NCI-H1092 treated with DMSO at 0.1 percent for 48 hours (cell line): ENCODE results near the gene PCDHGA9.
"Not testable (repeated sequence)": the region's sequence is repeated elsewhere in the genome, so short reads cannot be mapped to it uniquely, and the experiment has no call there.

Source experiments
- DNase-seq: peaks from one replicate; lab custom pipeline; 2025; lab: John Stamatoyannopoulos, UW

Gene PCDHGA9

DNA sequence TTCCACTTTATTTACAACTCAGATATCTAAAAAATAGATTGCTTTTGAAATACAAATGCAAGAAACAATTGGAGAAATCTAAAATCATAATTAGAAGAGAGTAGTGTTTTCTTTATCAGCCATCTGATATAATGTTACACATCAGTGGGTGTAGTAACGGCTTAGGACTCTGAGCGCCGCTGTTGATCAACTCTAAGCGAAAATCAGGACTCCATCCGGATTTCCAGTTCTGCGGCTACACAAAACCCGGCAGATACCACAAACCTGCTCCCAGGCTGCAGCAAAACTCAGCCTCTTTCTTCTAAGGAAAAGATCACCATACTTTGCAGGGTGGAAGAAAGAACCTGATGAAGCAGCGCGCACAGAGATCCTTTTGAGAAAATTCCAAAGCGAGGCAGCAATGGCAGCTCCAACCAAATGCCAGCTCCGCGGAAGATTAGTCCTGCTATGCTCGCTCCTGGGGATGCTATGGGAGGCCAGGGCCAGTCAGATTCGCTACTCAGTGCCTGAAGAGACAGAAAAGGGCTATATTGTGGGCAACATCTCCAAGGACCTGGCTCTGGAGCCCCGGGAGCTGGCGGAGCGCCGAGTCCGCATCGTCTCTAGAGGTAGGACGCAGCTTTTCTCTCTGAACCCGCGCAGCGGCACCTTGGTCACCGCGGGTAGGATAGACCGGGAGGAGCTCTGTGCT is at the start of gene PCDHGA9:
PCDHGA9 (plus strand) TSS at position 226 of the 691 bp plus-strand sequence; CDS start at position 401, 175 bp downstream.
- DNase-seq, result no peak

DNA sequence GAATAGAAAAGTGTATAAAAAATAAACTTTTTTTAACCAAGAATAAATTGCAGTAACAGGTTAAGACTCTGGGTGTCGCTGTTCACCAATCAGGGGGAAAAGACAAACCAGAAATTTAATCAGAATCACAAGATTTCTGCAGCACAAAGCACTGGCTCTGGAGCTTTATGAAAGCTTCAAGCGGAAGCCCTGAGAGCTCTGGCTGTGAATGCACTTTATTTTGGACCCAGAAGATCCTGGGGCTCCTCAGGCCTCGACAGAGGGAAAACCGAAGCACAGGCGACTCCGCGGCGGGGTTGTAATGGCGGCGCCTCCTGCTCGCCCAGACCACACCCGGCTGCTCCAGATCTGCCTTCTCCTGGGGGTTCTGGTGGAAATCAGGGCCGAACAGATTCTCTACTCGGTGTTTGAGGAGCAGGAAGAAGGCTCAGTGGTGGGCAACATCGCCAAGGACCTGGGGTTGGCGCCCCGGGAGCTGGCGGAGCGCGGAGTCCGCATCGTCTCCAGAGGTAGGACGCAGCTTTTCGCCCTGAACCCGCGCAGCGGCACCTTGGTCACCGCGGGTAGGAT is 47.6 kb upstream of the PCDHGA9 start, which contains the start of gene PCDHGA4:
PCDHGA4 (plus strand) TSS at position 122 of the 570 bp plus-strand sequence; CDS start at position 209, 87 bp downstream.
- DNase-seq, result no peak

DNA sequence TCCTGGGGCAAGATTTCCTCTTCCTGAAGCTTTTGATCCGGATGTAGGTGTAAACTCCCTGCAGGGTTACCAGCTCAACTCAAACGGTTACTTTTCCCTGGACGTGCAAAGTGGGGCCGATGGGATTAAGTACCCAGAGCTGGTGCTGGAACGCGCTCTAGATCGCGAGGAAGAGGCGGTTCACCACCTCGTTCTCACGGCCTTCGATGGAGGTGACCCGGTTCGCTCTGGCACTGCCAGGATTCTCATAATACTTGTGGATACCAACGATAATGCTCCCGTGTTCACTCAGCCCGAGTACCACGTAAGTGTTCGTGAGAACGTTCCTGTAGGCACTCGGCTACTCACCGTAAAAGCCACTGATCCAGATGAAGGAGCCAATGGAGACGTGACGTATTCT is 46.9 kb upstream of the PCDHGA9 start:
- no peak for DNase-seq

DNA sequence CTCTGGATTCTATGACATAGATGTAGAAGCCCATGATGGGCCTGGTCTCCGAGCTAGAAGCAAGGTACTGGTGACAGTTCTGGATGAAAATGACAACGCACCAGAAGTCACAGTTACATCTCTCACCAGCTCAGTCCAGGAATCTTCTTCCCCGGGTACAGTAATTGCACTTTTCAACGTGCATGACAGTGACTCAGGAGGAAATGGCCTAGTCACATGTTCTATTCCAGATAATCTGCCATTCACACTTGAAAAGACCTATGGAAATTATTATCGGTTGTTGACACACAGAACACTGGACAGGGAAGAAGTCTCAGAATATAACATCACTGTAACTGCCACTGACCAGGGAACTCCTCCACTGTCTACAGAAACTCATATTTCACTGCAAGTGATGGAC is 46.4 kb upstream of the PCDHGA9 start:
- no peak for DNase-seq

DNA sequence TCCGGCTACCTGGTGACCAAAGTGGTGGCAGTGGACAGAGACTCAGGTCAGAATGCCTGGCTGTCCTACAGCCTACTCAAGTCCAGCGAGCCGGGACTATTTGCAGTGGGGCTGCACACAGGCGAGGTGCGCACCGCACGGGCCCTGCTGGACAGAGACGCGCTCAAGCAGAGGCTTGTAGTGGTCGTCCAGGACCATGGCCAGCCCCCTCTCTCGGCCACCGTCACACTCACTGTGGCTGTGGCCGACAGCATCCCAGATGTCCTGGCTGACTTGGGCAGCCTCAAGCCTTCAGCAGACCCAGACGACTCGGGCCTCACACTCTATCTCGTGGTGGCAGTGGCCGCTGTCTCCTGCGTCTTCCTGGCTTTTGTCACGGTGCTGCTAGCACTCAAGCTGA is 45.6 kb upstream of the PCDHGA9 start:
- DNase-seq, result no peak

DNA sequence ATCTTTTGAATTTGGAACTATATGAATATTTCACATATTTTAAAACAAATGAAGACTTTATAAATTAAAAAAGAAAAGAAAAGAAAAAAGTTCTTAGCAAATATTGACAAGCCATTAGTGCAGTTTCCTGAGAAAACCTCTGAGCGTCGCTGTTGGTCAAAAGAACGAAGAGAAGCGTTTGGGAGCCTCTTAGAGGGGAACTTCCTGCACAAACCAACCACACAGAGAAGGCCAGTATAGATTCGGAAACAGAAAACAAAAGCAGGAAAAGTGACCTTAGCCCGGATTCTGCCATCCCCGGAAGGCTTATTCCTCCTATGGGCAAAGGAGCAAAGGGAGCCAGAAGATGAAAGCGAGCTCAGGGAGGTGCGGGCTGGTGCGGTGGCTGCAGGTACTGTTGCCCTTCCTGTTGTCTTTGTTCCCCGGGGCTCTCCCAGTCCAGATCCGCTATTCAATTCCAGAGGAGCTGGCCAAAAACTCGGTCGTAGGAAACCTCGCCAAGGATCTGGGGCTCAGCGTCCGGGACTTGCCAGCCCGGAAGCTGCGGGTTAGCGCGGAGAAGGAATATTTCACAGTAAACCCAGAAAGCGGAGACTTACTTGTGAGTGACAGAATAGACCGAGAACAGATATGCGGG is 42.7 kb upstream of the PCDHGA9 start, which contains the start of gene PCDHGB2:
PCDHGB2 (plus strand) TSS at position 205 of the 637 bp plus-strand sequence; CDS start at position 347, 142 bp downstream.
- DNase-seq, result no peak

DNA sequence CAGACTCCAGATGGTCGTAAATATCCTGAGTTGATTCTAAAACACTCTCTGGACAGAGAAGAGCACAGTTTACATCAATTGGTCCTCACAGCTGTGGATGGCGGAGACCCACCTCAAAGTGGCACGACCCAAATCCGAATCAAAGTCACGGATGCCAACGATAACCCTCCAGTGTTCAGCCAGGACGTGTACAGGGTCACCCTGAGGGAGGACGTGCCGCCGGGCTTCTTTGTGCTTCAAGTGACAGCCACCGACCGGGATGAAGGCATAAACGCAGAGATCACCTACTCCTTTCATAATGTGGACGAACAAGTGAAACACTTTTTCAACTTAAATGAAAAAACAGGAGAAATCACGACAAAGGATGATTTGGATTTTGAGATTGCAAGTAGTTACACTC is 41.9 kb upstream of the PCDHGA9 start:
- DNase-seq, result no peak

DNA sequence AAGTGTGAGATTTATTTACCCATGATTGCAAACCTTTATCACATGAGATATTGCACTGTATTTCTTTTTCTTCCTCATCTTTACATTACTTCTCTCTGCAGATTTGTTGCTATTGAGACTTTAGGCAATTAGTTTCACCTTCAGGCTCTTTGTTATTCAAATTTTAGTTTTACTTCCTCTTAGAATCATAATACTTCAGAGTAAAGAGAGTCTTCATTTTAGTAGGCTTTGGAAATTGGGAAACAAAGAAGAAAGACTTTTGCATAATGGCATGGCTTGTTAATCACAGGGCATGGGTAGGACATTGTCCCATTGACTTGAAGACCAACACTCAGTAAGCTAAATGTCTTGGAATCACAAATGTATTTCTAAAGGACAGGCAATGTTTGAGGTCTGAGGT is 39.9 kb upstream of the PCDHGA9 start:
- DNase-seq, result no peak

DNA sequence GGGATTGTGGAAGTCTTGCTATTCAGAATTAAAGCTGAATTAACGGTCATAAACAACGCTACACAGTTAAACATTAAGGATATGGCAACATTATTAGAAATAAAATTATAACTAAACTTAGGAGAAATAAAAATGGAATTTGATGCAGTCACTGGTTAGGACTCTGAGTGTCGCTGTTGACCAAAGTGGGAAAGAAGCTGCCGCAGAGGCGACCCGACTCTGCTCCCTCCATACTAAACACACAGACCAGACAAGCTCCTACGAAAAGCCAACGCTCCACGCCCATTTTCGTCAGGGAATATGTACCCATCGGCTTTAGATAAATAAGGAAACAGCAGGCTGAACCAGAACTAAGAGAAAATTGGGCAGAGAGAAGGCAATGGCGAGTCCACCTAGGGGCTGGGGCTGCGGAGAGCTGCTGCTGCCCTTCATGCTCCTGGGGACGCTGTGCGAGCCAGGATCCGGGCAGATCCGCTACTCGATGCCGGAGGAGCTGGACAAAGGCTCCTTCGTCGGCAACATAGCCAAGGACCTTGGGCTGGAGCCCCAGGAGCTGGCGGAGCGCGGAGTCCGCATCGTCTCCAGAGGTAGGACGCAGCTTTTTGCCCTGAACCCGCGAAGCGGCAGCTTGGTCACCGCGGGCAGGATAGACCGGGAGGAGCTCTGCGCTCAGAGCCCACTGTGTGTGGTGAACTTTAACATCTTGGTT is 38.5 kb upstream of the PCDHGA9 start, which contains the start of gene PCDHGA5:
PCDHGA5 (plus strand) TSS at position 211 of the 709 bp plus-strand sequence; CDS start at position 380, 169 bp downstream.
- no peak for DNase-seq

DNA sequence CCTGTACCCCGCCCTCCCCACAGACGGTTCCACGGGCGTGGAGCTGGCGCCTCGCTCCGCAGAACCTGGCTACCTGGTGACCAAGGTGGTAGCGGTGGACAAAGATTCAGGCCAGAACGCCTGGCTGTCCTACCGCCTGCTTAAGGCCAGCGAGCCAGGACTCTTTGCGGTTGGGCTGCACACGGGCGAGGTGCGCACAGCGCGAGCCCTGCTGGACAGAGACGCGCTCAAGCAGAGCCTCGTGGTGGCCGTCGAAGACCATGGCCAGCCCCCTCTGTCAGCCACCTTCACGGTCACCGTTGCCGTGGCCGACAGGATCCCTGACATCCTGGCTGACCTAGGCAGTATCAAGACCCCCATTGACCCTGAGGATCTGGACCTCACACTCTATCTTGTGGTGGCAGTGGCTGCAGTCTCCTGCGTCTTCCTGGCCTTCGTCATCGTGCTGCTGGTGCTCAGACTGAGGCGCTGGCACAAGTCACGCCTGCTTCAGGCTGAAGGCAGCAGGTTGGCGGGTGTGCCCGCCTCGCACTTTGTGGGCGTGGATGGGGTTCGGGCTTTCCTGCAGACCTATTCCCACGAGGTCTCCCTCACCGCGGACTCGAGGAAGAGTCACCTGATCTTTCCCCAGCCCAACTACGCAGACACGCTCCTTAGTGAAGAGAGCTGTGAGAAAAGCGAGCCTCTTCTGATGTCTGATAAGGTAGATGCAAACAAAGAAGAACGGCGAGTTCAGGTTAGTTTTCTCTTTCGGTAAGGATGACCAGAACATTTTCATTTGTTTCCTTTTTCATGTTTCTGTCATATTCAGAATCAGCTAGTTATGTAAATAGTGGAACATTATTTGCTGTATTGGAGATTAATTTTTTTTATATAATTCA is 36.3 kb upstream of the PCDHGA9 start:
- no peak for DNase-seq

DNA sequence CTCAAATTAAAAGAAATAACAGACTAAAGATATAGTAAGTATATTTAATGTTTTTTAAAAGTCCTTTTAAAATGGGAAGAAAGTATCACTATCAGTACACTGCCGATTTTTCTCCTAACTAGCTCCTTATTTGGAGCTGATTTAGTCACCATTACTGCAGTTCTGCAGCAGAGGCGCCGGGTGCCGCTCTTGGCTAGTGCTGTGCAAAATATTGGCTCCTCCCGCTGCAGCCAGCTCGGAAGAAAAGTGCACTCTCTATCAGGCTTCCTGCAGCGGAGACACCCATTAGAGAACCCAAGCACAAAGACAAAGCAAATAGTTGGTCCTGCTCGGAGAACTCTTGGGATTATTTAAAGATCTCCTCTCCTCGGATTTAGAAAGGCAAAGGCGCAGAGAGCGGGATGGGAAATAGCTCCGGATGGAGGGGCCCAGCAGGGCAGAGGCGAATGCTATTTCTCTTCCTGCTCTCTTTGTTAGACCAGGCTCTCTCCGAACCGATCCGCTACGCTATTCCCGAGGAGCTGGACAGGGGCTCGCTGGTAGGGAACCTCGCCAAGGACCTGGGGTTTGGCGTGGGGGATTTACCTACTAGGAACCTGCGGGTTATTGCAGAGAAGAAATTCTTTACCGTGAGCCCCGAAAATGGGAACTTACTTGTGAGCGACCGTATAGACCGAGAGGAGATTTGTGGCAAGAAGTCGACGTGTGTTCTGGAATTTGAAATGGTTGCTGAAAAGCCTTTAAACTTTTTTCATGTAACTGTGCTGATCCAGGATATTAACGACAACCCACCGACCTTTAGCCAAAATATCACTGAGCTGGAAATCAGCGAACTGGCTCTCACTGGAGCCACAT is 32.4 kb upstream of the PCDHGA9 start, which contains the start of gene PCDHGB3:
PCDHGB3 (plus strand) TSS at position 249 of the 855 bp plus-strand sequence; CDS start at position 402, 153 bp downstream.
- no peak for DNase-seq

DNA sequence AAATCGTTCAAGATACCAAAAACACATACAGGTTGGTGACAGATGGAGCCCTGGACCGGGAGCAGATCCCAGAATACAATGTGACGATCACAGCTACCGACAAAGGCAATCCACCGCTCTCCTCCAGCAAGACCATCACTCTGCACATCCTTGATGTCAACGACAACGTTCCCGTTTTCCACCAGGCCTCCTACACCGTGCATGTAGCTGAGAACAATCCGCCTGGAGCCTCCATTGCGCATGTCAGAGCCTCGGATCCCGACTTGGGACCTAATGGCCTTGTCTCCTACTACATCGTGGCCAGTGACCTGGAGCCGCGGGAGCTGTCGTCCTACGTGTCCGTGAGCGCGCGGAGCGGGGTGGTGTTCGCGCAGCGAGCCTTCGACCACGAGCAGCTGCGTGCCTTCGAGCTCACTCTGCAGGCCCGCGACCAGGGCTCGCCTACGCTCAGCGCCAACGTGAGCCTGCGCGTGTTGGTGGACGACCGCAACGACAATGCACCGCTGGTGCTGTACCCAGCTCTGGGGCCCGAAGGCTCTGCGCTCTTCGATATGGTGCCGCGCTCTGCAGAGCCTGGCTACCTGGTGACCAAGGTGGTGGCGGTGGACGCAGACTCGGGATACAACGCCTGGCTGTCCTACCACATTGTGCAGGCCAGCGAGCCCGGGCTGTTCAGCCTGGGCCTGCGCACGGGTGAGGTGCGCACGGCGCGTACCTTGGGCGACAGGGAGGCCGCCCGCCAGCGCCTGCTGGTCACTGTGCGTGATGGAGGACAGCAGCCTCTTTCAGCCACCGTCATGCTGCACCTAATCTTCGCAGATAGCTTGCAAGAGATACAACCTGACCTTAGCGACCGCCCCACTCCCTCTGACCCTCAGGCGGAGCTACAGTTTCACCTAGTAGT is 30.8 kb upstream of the PCDHGA9 start:
- no peak for DNase-seq

DNA sequence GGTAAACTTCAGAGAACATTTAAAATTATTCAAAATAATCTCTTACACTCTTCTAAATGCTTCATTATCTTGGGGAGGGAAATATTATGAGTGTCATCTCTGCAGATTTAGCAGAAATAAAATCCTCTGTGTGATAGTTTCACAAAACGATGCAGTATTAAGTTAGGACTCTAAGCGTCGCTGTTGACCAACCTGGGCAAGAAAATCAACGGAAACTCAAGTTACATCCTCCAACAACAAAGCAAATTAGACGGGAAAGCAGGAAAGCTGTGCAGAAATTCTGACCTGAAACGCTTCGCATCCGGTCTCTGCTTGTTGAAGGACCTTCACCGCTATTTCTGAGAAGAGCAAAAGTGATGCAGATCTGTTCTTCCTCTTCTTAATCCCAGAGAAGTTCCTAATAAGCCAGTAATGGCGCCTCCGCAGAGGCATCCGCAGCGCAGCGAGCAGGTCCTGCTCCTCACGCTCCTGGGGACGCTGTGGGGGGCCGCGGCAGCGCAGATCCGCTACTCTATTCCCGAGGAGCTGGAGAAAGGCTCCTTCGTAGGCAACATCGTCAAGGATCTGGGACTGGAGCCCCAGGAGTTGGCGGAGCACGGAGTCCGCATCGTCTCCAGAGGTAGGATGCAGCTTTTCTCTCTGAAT is 28.8 kb upstream of the PCDHGA9 start, which contains the start of gene PCDHGA6:
PCDHGA6 (plus strand) TSS at position 219 of the 645 bp plus-strand sequence; CDS start at position 412, 193 bp downstream.
- no peak for DNase-seq

DNA sequence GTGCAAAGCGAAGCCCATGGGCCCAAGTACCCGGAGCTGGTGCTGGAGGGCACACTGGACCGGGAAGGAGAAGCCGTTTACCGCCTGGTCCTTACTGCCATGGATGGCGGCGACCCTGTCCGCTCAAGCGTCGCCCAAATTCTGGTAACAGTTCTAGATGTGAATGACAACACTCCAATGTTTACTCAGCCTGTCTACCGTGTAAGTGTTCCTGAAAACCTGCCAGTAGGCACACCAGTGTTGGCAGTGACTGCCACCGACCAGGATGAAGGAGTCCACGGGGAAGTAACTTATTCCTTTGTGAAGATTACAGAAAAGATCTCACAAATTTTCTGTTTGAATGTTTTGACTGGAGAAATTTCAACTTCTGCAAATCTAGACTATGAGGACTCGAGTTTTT is 28.0 kb upstream of the PCDHGA9 start:
- no peak for DNase-seq

DNA sequence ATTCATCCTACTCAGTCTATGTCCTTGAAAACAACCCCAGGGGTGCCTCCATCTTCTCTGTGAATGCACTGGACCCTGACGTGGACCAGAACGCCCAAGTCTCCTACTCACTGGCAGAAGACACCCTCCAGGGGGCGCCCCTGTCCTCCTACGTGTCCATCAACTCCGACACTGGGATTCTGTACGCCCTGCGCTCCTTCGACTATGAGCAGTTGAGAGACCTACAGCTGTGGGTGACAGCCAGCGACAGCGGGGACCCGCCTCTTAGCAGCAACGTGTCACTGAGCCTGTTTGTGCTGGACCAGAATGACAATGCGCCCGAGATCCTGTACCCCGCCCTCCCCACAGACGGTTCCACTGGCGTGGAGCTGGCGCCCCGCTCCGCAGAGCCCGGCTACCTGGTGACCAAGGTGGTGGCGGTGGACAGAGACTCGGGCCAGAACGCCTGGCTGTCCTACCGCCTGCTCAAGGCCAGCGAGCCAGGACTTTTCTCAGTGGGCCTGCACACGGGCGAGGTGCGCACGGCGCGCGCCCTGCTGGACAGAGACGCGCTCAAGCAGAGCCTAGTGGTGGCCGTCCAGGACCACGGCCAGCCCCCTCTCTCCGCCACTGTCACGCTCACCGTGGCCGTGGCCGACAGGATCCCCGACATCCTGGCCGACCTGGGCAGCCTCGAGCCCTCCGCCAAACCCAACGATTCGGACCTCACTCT is 27.0 kb upstream of the PCDHGA9 start:
- DNase-seq, result not testable (repeated sequence)

DNA sequence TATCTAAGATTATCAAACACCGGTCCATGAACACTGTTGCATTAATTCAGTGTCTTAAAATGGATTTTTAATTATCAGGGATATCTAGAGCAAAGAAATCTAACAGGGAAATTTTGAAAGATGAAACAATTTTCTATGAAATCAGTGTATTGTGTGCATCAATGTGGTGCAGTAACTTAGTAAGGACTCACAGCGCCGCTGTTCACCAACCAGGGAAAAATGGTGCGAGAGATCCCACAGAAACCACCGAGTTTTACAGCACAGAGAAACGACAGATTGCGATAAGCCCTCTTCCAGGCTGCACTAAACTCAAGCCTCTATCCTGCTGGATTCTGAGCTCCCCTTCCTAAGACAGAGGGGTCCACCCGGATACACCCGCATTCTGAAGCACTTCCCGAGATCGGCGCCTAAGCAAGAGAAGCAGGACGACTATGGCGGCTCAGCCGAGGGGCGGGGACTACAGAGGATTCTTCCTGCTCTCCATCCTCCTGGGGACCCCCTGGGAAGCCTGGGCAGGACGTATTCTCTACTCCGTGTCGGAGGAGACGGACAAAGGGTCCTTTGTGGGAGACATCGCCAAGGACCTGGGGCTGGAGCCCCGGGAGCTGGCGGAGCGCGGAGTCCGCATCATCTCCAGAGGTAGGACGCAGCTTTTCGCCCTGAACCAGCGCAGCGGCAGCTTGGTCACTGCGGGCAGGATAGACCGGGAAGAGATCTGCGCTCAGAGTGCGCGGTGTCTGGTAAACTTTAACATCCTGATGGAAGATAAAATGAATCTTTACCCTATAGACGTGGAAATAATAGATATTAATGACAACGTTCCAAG is 19.9 kb upstream of the PCDHGA9 start, which contains the start of gene PCDHGA7:
PCDHGA7 (plus strand) TSS at position 274 of the 826 bp plus-strand sequence; CDS start at position 432, 158 bp downstream.
- DNase-seq, result no peak

DNA sequence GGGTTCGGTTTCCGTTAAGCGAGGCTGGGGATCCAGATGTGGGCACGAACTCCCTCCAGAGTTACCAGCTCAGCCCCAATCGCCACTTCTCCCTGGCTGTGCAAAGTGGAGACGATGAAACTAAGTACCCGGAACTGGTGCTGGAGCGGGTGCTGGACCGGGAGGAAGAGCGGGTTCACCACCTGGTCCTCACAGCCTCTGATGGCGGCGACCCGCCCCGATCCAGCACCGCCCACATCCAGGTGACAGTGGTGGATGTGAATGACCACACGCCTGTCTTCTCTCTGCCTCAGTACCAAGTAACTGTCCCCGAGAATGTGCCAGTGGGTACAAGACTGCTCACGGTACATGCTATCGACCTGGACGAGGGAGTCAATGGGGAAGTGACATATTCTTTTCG is 19.2 kb upstream of the PCDHGA9 start:
- no peak for DNase-seq
